Measurements from ENCODE around the gene MOSMO. TPM values are rescaled to one million over a fixed set of nuclear protein-coding genes. Genes with fewer than 3 reads are reported as not detected.

Gene MOSMO
- total and polyA plus RNA-seq, 7 donors, result 2.8 to 27.1 (median 19.3) TPM

GRCh38 chr16:21964353-21964752 lies 43.6 kb upstream of the MOSMO start:
- no peak for TF ChIP-seq EP300 (IDR thresholded peaks at IDR 0.05)
- no peak for TF ChIP-seq CTCF (IDR thresholded peaks at IDR 0.05)
- TF ChIP-seq POLR2AphosphoS5 (IDR thresholded peaks at IDR 0.05), result no peak
- no peak for TF ChIP-seq POLR2A (IDR thresholded peaks at IDR 0.05)

DNA sequence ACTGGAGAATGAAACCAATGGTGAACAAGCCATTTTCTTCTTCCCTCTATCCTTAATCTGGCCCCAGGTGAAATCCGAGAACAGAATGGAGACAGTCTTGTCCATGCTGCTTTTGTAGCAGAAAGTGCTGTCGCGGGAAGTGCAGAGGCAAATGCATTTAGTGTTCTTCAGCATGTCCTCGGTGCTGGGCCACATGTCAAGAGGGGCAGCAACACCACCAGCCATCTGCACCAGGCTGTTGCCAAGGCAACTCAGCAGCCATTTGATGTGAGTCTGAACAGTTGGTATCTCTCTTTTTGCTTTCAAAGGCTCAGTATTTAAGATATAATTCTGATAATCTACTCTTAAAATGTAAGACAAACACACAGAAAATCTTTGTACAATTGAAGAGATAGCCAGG lies 36.1 kb upstream of the MOSMO start:
- 94 to 96% methylated on average over 4 of the region's 4 CpGs for WGBS, 2 donors
- Histone ChIP-seq H3K9me3 (no peaks in the 10 kb centered on the region), H3K36me3 (peaks cover 53 to 99% (median 95%) of the 10 kb centered on the region in 4 donors), H3K4me1 (no peaks in the 10 kb centered on the region), H3K27ac (no peak overlapping the region), H3K4me3 (no peak overlapping the region), H3K27me3 (no peaks in the 10 kb centered on the region)
- no peak for TF ChIP-seq POLR2A (IDR thresholded peaks at IDR 0.05)
- TF ChIP-seq POLR2AphosphoS5 (IDR thresholded peaks at IDR 0.05), result no peak
- TF ChIP-seq EP300 (IDR thresholded peaks at IDR 0.05), result no peak
- no peak for TF ChIP-seq CTCF (IDR thresholded peaks at IDR 0.05)
- no peak for DNase-seq
- intact Hi-C loops (cut with DNase I), result no loop called here

More at GRCh38 chr16:21964353-21964752, 43.6 kb upstream of the MOSMO start:
- Histone ChIP-seq H3K4me3 (no peak overlapping the region), H3K9me3 (no peaks in the 10 kb centered on the region), H3K27me3 (no peaks in the 10 kb centered on the region), H3K36me3 (peaks cover 30 to 99% (median 91%) of the 10 kb centered on the region in 4 donors), H3K4me1 (no peaks in the 10 kb centered on the region), H3K27ac (no peak overlapping the region)
- WGBS, 2 donors, result 74 to 87% methylated on average over 6 of the region's 6 CpGs
- intact Hi-C loops (cut with DNase I), result no loop called here
- DNase-seq, result no peak

DNA sequence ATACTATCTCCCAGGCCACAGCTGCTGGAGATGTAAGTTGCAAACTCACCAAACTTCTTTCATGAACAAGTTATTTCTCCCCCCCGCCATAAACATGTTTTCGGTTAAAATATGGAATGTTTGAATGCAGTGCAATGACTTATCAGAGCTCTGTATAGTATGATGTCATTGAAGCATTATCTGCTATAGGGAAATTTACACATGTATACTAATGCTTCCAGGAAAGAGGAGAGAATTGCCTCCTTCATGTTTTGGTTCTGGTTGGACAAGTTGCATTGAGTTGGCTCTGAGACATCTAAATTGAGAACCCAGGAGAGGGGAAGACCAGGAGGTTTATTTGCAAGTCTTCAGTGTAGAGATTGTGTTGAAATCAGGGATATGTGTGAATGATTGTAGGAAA lies 34.0 kb upstream of the MOSMO start:
- intact Hi-C loops (cut with DNase I), result no loop called here
- no peak overlapping the region for H3K27ac ChIP-seq
- H3K36me3 ChIP-seq, result peaks cover 60 to 100% (median 88%) of the 10 kb centered on the region in 4 donors
- DNase-seq, result no peak
- no peaks in the 10 kb centered on the region for H3K27me3 ChIP-seq
- WGBS, 2 donors, result 96 to 98% methylated on average over 2 of the region's 2 CpGs
- H3K9me3 ChIP-seq, result no peaks in the 10 kb centered on the region
- no peaks in the 10 kb centered on the region for H3K4me1 ChIP-seq
- H3K4me3 ChIP-seq, result no peak overlapping the region
- TF ChIP-seq EP300 (IDR thresholded peaks at IDR 0.05) (no peak), CTCF (IDR thresholded peaks at IDR 0.05) (no peak)

DNA sequence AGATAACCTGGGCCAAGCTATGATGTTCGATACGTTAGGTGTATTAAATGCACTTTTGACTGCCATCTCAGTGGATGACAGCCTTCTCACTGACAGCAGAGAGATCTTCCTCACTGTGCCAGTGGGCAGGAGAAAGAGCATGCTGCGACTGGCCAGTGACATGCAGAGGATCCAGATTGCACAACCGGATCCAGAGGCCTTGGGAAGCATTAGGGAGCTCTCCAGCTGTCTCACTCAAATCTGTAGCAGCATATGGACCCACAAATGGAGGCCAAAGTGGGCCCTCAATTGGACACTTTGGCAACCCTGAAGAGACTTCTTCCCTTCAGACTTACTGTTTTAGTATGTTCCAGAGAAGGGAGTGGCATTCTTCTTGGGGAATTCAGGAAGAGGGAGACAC lies 27.9 kb upstream of the MOSMO start:
- no peak overlapping the region for H3K27ac ChIP-seq
- H3K27me3 ChIP-seq, result no peaks in the 10 kb centered on the region
- intact Hi-C loops (cut with DNase I), result no loop called here
- no peaks in the 10 kb centered on the region for H3K4me1 ChIP-seq
- no peaks in the 10 kb centered on the region for H3K9me3 ChIP-seq
- no peak overlapping the region for H3K4me3 ChIP-seq
- peaks cover 32 to 100% (median 72%) of the 10 kb centered on the region in 4 donors for H3K36me3 ChIP-seq
- DNase-seq, result no peak
- WGBS, 2 donors, result 92 to 96% methylated on average over 4 of the region's 4 CpGs
- no peak for TF ChIP-seq EP300 (IDR thresholded peaks at IDR 0.05)
- no peak for TF ChIP-seq POLR2A (IDR thresholded peaks at IDR 0.05)
- no peak for TF ChIP-seq CTCF (IDR thresholded peaks at IDR 0.05)
- no peak for TF ChIP-seq POLR2AphosphoS5 (IDR thresholded peaks at IDR 0.05)

DNA sequence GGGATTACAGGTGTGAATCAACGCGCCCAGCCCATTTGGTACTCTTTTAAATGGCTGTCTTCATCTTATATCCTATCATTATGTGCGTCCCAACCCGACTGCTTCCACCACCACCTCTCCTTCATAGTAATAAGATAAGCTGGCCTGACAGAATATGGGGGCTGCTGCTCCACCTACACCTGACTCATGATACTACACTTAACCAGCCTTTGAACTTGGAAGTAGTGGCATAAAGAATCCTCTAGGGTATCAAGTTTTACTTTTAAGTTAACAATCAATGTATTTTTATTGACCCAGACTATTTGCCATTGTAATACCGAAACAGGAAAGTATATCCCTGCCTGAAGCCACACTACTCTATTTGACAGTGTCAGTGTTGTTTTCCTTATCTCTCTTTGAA lies 25.8 kb upstream of the MOSMO start:
- no peaks in the 10 kb centered on the region for H3K4me1 ChIP-seq
- peaks cover 22 to 85% (median 54%) of the 10 kb centered on the region in 4 donors for H3K36me3 ChIP-seq
- no peak overlapping the region for H3K4me3 ChIP-seq
- intact Hi-C loops (cut with DNase I), result no loop called here
- 93 to 95% methylated on average over 5 of the region's 5 CpGs for WGBS, 2 donors
- H3K27ac ChIP-seq, result no peak overlapping the region
- DNase-seq, result no peak
- no peak for TF ChIP-seq POLR2A (IDR thresholded peaks at IDR 0.05)
- no peak for TF ChIP-seq CTCF (IDR thresholded peaks at IDR 0.05)
- TF ChIP-seq EP300 (IDR thresholded peaks at IDR 0.05), result no peak
- no peak for TF ChIP-seq POLR2AphosphoS5 (IDR thresholded peaks at IDR 0.05)
- H3K27me3 ChIP-seq, result no peaks in the 10 kb centered on the region
- H3K9me3 ChIP-seq, result no peaks in the 10 kb centered on the region
